HG03045 (cell line): Measurements from ENCODE around the gene PALLD.

Experiments used
- ATAC-seq: cut with Tn5 transposase; IDR thresholded peaks from one replicate; pipeline ENCODE4 v1.9.1; 2021; ENCODE audit warnings: mild to moderate bottlenecking, moderate library complexity; ENCODE audit not compliant: unreplicated experiment

Gene PALLD

DNA sequence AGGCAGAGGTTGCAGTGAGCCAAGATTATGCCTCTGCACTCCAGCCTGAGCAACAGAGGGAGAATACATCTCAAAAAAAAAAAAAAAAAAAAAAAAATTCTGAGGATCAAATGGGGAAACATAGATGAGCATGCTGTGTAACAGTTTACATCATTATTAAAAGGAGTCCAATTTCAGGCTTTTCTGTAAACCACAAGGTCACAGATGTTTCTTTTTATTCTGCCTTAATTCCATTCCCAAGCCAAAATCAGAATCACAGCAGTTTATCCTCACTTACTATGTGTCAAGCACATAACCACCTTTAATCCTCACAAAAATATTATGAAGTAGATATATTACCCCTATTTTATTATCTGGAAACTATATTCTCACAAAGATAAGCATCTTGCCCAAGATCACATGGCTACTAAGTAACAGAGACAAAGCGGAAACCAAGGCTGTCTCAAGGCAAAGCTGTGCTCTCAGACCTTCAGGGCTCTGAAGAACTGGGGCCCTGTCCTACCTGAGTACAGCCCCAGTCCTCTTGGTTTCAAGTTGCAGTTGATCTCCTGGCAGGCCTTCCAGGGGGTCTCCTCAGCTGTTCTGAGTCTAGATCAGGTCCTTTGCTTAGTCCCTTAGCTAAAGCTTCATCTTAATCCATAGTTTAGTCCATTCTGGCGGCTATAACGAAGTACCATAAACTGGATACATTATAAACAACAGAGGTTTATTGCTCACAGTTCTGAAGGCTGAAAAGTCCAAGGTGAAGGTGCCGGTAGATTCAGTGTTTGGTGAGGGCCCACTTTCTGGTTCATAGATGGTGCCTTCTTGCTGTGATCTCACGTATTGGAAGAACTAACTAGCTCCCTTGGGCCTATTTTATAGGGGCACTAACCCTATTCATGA, 141.3 kb downstream of the PALLD start:
- ATAC-seq: no peak

DNA sequence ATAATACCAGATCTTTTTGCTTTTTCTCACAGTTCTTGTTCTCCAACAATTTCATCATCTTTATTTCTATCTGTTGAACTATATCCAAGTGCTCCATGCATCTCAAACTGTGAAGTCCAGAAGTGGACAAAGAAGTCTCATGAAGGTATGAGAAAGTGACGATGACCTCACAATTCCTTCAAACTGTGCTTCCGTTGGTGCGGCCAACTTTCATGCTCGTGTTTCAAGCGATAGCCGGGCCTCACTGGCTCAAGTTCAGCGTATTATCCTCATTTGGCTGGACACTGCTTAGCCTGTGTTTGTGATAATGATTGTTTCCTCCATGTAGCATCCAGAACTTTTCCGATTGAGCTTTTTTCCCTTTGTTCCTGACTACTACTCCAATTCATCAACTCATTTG, 143.1 kb downstream of the PALLD start:
- no peak for ATAC-seq

DNA sequence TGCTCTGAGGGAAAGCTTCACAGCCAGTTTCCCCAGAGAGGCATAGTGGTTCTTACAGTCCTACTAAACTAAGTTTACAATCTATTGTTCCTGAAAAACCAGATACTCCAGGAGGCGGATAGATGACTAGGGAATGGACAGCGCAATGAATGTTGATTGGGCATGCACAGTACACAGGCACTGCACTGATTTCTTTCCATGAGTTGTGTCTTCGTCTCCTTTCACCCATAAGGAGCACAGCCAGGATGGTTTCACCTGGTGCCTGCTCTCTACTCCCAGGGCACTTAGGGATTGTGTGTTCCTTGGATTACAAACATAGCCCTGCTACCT, 144.9 kb downstream of the PALLD start:
- ATAC-seq: no peak

DNA sequence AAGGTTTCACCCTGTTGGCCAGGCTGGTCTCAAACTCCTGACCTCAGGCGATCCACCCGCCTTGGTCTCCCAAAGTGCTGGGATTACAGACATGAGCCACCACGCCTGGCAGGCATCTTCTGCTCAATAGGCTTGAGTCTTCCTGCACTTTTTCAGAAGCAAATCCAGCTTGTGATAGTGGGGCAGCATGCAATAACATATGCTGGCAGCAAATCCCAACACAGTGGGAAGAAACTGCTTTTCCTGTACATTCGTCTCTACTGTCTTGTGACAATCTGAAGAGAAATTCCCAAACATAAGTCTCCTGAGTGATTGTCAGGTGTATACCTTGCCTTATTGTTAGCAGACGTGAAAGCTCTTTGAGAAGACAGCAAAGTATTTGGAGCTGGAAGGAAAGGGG, 145.7 kb downstream of the PALLD start:
- no peak for ATAC-seq

DNA sequence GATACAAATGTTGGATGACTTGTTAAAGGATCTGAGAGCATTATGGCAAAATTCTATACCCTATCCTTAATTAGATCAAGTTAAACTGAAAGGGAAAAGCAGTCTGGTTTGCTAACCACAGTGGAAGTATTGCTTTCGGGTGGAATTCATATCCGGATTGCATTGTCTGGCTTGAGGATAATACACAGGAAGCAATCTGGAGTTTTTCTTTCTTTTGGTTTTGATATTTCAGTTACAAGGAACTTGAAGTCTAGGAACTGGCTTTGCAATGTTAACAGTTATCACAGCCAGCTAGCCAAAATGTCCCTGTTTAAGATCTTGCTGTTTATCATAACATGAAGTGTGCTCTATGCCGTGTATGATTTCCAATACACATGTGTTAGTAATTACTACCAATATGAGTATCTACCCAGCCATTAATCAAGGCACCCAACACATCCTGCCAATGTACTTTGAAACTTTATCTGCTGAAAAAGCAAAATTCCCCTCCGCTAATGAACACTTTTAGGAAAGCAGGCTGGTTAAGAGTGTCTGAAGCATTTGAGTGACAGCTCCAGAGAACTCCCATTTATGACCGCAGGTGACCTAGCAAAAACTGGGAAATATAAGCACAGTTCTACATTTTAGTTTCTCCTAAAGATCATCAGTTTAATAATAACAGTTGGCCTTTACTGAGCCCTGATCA, 146.4 kb downstream of the PALLD start:
- no peak for ATAC-seq

DNA sequence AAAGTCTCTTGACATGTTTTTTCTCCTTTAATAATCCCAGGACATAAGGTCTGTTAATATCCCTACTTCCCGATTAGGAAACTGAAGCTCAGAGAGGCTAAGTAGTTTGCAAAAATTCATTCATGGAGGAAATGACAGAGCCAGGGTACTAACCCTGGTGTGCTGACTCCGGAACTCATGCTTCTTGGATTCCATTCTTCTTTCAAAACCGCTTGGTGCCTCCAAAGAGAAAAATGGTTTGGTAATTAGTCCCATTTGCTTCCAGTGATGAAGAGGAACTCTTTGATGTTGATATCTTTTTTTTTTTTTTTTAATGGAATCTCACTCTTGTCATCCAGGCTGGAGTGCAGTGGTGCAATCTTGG, 146.9 kb downstream of the PALLD start:
- no peak for ATAC-seq

DNA sequence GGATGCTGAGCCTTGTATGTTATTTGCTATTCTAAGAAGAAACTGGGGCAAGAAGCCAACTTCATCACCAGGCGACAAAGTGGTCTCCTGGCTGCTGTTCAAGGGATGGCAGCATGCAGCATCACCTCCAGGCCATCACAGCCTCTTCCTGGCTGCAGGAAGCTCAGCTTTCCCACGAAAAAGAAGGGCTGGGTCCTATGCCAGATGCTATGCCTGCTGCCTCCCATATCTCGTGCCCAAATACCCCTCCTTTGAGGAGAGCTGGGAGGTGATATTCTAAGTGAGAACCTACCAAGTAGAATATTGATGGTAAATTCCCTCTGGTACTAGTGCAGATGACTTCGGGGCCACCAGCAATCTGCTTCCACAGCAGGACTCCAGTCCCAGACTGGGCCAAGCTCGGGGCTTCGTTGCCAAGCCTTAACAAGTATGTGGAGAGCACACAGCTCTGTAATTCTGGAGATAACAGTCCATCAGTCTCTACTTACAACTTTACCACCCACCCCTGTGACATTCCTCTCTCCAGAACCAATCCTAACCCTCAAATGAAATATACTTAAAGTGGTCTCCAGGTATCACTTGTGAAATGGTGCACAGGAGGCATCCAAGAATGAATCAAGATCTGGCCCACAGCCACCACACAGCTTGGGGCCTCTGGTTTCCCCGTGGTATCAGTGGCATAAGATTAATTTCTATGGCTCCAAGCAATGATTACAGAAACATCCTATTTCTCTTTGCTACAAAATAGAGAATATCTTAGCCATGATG, 149.3 kb downstream of the PALLD start:
- no peak for ATAC-seq

DNA sequence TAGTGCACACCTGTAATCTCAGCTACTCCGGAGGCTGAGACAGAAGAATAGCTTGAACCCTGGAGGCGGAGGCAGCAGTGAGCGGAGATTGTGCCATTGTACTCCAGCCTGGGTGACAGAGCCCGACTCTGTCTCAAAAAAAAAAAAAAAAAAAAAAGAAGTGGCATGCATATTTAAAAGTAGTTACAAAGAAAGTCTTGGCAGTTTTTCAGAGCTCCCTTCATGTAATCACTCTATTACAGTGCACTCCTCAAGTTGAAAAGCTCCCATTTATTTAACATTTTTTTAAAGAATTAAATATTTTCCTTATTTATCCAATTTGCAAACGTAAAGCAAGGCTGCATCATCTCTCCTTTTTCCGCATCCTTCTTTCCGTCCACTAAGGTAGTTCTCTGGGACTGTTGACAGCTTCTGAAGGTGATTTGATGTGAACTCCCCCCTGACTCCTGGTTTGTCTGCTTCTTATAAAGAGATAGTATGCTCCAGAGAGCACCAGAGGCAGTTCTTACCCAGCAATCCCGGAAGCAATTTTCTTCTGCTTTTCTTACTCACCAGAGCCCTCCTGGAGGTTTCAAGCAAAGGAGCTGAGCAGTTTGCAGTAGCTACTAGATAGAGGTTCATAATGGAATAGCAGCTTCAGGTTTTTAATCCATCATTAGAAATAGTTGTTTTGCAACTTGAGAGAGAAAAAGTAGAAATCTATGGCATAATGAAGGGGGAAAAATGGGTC, 151.0 kb downstream of the PALLD start:
- no peak for ATAC-seq

DNA sequence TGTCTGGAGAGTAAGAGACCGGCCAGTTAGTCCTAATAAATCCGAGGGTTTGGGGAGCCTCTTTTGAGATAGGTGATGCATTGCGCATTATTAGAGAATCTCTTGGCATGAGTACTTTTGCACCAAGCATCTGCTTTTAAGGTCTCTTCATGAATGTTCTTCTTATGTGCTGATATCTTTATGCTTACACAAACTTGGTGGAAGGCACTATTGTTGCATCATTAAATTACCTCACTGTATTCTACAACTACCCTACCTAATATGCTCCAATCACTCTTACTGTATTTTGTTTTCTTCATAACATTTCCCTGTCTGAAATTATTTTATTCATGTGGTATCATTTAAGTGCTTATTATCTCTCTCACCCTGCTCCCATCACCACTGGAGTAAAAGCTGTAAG, 151.6 kb downstream of the PALLD start:
- ATAC-seq: no peak

DNA sequence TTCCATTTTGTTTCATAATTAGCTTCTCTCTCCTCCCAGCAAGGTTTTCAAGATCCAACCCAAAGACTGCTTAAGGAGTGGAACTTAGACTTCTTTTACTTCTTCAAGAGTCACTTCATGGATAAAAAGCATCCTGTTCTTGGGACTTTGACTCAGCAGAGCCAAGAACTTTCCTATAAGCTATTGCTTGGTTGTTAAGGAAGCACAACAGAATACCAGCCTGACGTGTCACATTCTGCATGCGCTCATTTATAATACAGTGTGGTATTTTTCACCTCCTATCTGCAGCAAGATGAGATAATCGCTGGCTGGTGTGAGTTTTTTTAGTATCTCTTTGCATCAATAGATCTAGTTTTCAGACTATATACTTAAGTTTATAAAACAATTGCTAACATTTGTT, 152.1 kb downstream of the PALLD start:
- ATAC-seq: no peak

DNA sequence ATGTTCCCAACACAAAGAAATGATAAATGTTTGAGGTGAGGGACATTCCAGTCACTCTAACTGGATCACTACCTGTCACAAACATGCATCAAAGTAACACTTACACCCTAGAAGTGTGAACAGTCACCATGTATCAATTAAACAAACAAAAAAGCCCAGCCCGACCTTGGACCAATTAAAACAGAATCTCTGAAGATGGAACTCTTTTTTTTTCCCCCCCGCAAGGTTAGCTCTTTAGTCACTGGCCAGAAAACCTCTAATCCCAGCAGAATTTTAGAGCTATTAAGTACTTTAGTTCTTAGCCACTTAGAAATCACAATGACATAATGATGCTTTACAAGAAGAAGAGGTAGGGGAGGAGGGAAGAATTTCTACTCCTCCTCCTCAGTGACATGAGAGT, 154.5 kb downstream of the PALLD start:
- ATAC-seq: no peak

DNA sequence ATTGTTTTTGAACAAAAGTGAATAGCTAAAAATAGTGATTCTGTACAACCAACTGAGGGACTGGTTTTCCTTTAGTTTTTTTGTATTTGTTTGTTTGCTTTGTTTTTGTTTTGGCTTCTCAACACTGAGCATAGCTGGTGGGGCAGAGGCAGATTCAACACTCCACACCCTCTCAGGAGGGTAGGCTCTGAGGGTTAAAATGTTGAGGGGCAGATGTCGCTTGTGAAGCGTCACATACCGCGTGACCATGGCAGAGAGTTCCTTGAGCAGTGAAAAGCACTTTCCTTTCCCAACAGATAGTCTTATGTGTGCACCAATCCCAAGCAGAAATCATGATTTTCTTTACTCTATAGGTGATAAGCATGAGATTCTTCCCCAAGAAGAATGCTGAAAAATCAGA, 155.0 kb downstream of the PALLD start:
- no peak for ATAC-seq

DNA sequence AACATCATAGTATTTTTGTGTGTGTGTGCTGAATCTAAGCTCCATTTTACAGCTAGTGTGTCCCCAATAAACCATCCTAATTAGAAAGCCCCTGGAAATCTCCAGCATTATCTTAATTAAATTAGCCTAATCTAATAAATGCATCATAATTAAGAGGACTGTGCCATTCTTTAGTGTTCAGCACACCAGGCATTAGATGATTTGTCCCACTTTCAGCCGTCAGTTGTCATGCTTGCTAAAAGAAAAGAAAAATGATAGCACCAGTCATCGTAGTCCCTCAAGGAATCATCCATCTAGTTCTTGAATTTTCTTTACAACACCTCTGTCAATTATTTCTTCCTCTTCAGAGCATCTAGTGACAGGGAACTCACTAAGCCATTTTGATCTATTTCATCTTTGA, 155.9 kb downstream of the PALLD start:
- no peak for ATAC-seq

DNA sequence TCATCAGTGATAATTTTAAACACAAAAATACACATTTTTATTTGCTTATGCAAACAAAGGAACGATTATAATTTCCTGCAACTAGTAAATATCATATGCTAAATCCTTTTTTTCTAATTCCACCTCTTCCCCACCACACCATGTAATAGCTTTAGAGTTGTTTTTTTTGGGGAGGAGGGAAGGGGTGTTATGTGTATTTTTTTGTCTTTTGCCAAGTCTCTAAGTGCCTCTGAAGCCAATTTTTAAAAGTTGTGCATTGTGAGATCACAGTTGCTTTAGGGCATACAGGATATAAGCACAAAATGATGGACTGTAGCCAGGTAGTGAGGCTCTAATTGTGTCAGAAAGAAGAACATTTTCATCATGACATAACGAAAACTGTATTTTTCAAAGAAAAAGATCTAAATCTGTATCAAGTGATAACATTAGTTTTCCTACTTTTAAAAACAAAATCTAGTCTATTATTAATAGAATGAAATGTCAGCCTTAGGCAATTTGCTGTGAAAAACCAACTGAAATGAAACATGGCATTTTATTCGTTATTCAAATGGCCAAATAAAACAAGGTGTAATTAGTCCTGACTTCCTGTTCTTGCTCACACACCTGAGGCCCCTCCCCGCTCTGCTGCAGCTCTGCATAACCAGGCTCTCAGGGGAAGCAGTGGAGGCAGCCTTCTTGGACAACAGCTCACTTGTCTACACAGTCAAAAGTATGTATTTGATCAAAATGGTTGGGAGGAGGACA, 157.4 kb downstream of the PALLD start:
- no peak for ATAC-seq

DNA sequence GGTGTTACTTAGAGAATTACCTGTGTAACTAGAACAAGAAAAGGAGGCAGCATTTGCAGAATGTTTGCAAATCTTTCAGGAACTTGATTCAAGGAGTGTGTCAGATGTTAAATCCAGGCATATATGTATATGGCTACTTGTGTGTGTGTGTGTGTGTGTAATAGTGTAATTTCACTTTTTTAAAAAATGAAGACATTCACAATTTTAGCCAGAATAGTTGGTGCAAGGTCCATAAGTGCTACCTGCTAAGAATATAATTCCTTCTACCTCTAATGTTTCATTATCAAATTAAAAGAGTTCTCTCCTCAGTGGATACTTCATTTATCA, 158.0 kb downstream of the PALLD start:
- no peak for ATAC-seq

DNA sequence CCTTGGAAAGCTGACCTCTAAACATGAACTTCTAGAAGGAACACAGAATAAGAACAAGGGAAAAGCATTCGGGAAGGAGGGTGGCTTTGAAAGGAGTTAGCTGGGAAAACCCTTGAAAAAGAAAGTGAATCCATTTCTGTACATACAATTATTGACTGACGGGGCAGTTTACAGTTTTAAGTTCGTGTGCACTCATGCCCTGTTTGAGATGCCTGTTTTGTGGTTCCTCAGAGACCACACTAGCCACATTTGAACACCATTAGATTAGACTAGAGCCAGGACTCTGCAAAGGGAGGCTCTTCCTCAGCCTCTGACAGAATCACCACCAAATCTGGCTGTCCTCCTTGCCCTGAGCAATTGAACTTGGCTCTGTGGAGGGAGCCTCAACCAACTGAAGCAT, 158.3 kb downstream of the PALLD start:
- ATAC-seq: no peak

DNA sequence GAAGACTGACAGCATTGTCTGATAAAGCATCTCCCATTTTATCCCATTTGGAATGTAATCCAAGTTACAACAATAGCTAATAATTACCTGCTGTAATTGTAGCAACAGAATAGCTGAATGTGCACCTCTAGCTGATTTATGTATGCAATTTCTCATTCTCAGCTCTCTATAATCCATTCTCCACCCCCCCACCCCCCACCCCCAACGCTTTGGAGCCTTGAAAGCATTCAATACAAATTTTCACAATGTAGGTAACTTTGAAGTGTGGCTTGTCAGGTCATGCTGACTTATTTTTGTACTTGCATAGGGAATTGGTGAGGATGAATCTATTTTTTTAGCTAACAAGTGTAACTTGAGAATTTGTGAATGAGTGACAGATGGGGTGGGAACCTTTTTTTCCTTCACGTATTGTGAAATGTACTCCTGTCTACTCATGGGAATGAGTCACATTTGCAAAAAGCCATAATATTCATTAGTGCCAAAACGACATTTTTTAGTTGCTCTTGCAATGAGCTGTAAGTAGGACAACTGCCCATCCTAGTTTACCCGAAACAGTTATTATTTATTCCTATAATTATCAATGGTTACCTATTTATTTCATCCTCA, 159.3 kb downstream of the PALLD start:
- no peak for ATAC-seq

DNA sequence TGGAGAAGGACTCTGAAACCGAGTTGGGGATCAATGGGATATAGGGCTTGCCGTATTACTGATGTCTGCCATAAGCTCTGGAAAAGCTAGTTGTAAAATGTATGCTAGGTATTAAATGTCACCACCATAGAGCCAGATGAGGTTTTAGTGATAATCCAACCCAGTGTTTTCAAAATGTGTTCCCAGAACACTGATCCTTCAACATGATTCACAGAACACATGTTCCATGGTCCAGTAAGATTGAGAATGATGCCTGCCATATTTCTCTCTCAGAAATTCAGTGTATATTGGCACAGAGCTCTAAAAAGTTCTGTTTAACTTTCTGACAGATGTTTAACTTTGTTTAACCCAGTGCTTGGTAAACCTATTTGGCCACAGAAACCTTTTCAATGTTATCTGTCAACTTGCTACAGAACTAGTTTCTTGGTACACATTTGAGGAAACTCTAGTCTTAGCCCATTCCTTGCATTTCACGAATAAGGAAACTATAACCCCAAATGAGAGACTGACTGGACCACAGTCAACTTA, 160.2 kb downstream of the PALLD start:
- ATAC-seq: no peak

DNA sequence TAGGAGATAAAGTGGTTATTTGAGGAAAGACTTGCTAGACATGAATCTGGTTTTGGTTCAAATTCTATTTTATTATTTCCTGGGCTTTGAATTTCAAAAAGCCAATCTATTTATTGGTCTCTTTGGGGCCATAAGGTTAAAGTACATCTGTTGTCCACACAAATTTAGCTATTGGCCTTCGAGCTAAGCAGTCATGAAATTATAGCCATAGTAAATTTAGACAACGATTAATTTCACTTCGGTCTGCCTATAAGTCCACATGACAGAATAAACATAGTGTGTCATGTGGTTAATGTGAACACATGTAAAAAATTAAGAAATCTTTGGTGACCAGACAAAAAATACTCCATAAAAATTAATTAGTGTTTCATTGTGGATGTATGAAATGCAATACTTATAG, 161.9 kb downstream of the PALLD start:
- no peak for ATAC-seq
